Fibroblast of skin of scalp (primary cell): ENCODE results near the gene MYO1D.
"Not testable (repeated sequence)": the region's sequence is repeated elsewhere in the genome, so short reads cannot be mapped to it uniquely, and the experiment has no call there.

ENCODE experiments used
- DNase-seq: peaks from one replicate; pipeline ENCODE4 v3.0.0-alpha.2; 2013

MYO1D gene

GRCh38 chr17:32664936-32665583 lies 211.9 kb downstream of the MYO1D start:
- DNase-seq, result peak; percentile 31

- no peak for DNase-seq
Observed at GRCh38 chr17:32660496-32660985, 216.4 kb downstream of the MYO1D start.

GRCh38 chr17:32659419-32659842 lies 217.5 kb downstream of the MYO1D start:
- DNase-seq, result peak; percentile 81

GRCh38 chr17:32658470-32659418 lies 218.2 kb downstream of the MYO1D start:
- DNase-seq, result no peak

- no peak for DNase-seq
Observed at GRCh38 chr17:32656886-32657285, 220.0 kb downstream of the MYO1D start.

- no peak for DNase-seq
Observed at GRCh38 chr17:32654324-32654723, 222.6 kb downstream of the MYO1D start.

- no peak for DNase-seq
Observed at GRCh38 chr17:32651084-32651483, 225.8 kb downstream of the MYO1D start.

- no peak for DNase-seq
Observed at GRCh38 chr17:32648450-32648849, 228.5 kb downstream of the MYO1D start.

GRCh38 chr17:32646941-32647340 lies 230.0 kb downstream of the MYO1D start:
- DNase-seq, result no peak

- not testable (repeated sequence) for DNase-seq
Observed at GRCh38 chr17:32641514-32641913, 235.4 kb downstream of the MYO1D start.

GRCh38 chr17:32636598-32637218 lies 240.2 kb downstream of the MYO1D start:
- DNase-seq, result no peak

GRCh38 chr17:32634167-32634566 lies 242.8 kb downstream of the MYO1D start:
- DNase-seq, result no peak

GRCh38 chr17:32631341-32632096 lies 245.4 kb downstream of the MYO1D start:
- no peak for DNase-seq

GRCh38 chr17:32629563-32630190 lies 247.2 kb downstream of the MYO1D start:
- DNase-seq, result no peak

GRCh38 chr17:32628271-32629044 lies 248.5 kb downstream of the MYO1D start:
- DNase-seq, result no peak

GRCh38 chr17:32627239-32627996 lies 249.5 kb downstream of the MYO1D start:
- peak; percentile 10 for DNase-seq

- no peak for DNase-seq
Observed at GRCh38 chr17:32626379-32626791, 250.5 kb downstream of the MYO1D start.

GRCh38 chr17:32625971-32626370 lies 251.0 kb downstream of the MYO1D start:
- no peak for DNase-seq

- no peak for DNase-seq
Observed at GRCh38 chr17:32623196-32623595, 253.7 kb downstream of the MYO1D start.

- no peak for DNase-seq
Observed at GRCh38 chr17:32622540-32622939, 254.4 kb downstream of the MYO1D start.
